Adrenal gland (tissue), 5 donors: ENCODE measurements around the gene RPS5.

Source experiments
- CTCF ChIP-seq, 6 experiments: fragments of 450-650 bp in 4 of 6; fragments of 200-600 bp in 2 of 6; sonication (generic) in 1 of 6; IDR thresholded peaks; 1 replicate in 5 of 6; 2 replicates in 1 of 6; pipeline versions ENCODE4 v1.5.1 to v1.8.0; 2016 to 2021; ENCODE audit warnings: antibody characterized with exemption in 6 of 6, mild to moderate bottlenecking in 2 of 6, moderate library complexity in 1 of 6
- POLR2A ChIP-seq, 2 donors: fragments of 450-650 bp; IDR thresholded peaks; one replicate each; pipeline ENCODE4 v1.6.1; 2017; ENCODE audit warnings: antibody characterized with exemption in 2 of 2, mild to moderate bottlenecking in 2 of 2, moderate library complexity in 1 of 2
- donor health status: DM: no; HTN: no; CAD: no.

GRCh38 chr19:58366585-58367430 is 20.3 kb upstream of the RPS5 start:
- TF ChIP-seq CTCF (IDR thresholded peaks at IDR 0.05) (no peak), POLR2A (IDR thresholded peaks at IDR 0.05) (no peak)
